K562 (cell line): Measurements from ENCODE around the gene TMEM203. TPM values are rescaled to one million over a fixed set of nuclear protein-coding genes. Genes with fewer than 3 reads are reported as not detected.

Experiments
- BACH1 ChIP-seq: fragments of 200-800 bp; sonication (Bioruptor generic); IDR thresholded peaks from 2 replicates; pipeline ENCODE4 v1.6.1; 2016; ENCODE audit warnings: missing genetic modification characterization, missing compliant biosample characterization
- GTF2F1 ChIP-seq: IDR thresholded peaks from 2 replicates; pipeline ENCODE4 v1.6.1; 2011; ENCODE audit warnings: low read depth, low read length, improper control_type of control experiment
- NEUROD1 ChIP-seq: fragments of 150-350 bp; IDR thresholded peaks from 2 replicates; pipeline ENCODE4 v1.6.1; 2014; ENCODE audit warnings: borderline replicate concordance, low read length, low read depth; ENCODE audit not compliant: partially characterized antibody
- NR3C1 ChIP-seq: sonication (generic); formaldehyde crosslinking; IDR thresholded peaks from 2 replicates; pipeline ENCODE4 v1.8.1; 2022; ENCODE audit warnings: missing genetic modification reagents
- PHF20 ChIP-seq: fragments of 450-650 bp; IDR thresholded peaks from 2 replicates; pipeline ENCODE4 v1.6.1; 2018; ENCODE audit not compliant: partially characterized antibody
- RBFOX2 ChIP-seq: fragments of 200-400 bp; formaldehyde crosslinking; IDR thresholded peaks from 2 replicates; pipeline ENCODE4 v1.6.1; 2017; ENCODE audit warnings: low read depth, mild to moderate bottlenecking, low read length, moderate library complexity
- ZC3H11A ChIP-seq: IDR thresholded peaks from 2 replicates; pipeline ENCODE4 v1.6.1; 2012; ENCODE audit warnings: low read depth, low read length, improper control_type of control experiment
- ZNF224 ChIP-seq: sonication (generic); formaldehyde crosslinking; IDR thresholded peaks from 2 replicates; pipeline ENCODE4 v1.8.0; 2022; ENCODE audit warnings: mild to moderate bottlenecking, missing genetic modification reagents
- ZNF707 ChIP-seq: fragments of 250-450 bp; sonication (Bioruptor Pico); conservative IDR thresholded peaks from 2 replicates; pipeline ENCODE4 v1.8.0; 2022; ENCODE audit warnings: inconsistent platforms, mild to moderate bottlenecking, moderate library complexity
- polyA plus RNA-seq, 8 experiments: library from polyadenylated mRNA; depleted of rRNA in 4 of 8; stranded (reverse) in 5 of 8; unstranded in 3 of 8; fragments of >200 nt; fragmentation: Nextera tagmentation in 2 of 8; fragmentation: Illumina TruSeq in 1 of 8; extraction: Ambion mirVana in 2 of 8; extraction: Trizol in 1 of 8; gene quantifications; 2 replicates each; pipeline versions ENCODE4 v1.2.1 to v1.2.3, GENCODE V29; 2011 to 2014; ENCODE audit warnings: inconsistent platforms in 1 of 8, missing spikeins in 1 of 8
- total RNA-seq, 7 experiments: library from RNA; depleted of rRNA in 6 of 7; stranded (reverse); fragments of >200 nt in 6 of 7; fragmentation: Illumina TruSeq in 2 of 7; extraction: Trizol in 2 of 7; gene quantifications; 2 replicates each; pipeline versions ENCODE4 v1.2.1 to v1.2.3, GENCODE V29; 2011 to 2021; ENCODE audit warnings: low replicate concordance in 1 of 7
- TF ChIP-seq, protein P1 (sequence below): sonication (generic); formaldehyde crosslinking; IDR thresholded peaks from 2 replicates; pipeline ENCODE4 v1.8.1; 2023; ENCODE audit warnings: mild to moderate bottlenecking, missing genetic modification reagents
- TF ChIP-seq, protein P2 (sequence below), 2 experiments: fragments of 450-650 bp; IDR thresholded peaks; 2 replicates each; pipeline ENCODE4 v1.6.1; 2016; ENCODE audit warnings: mild to moderate bottlenecking in 2 of 2, borderline replicate concordance in 1 of 2, low read depth in 1 of 2, moderate library complexity in 1 of 2

Gene TMEM203
- total and polyA plus RNA-seq, 9 of the 15 experiments (the other 6 are each of a cell fraction or from before 2014, with no cell fraction given), result 8.8 to 59.5 (median 37.6) TPM

DNA sequence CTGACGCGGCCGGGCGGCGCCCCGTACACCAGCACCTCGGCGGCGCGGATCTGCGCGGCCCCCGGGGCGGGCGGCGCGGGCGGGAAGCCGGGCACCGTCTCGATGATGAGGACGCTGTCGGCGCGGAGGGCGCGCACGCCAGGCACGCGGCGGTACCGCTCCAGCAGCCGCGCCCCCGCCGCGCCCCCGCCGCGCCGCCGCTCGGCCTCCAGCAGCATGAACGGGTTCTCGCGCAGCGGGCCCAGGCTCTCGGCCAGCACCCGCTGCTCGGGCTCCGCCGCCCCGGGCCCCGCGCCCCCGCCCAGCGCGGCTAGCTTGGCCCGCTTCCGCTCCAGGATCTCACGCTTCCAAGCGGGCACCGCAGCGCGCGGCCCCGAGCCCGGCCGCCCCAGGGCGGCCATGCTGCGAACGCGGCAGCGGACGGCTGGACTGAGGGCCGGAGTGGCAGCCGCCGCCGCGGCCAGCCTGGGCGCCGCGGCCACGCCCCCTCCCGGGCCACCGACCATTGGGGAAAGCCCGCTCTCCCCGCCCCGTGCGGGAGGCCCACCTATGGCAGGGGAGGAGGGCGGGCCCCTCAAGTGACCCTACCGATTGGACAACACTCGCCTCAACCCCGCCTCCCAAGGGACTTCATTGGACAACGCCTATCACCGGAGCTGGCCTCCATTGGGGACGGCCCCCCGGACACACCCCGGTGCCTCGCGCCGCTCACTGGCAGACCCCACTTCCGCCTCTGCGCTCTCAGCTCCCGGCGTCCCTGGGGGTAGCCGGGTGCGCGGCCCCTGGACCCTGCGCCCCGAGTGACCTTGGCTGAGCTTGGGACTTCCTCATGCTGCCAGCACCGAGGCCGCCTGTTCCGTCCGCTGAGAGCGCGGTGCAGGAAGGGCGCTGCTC is 4.9 kb downstream of the TMEM203 start, which contains the start of gene TPRN (continued):
- TF ChIP-seq ZNF224 (CRISPR knock-in tag), result no peak
- peak; percentile 82 for TF ChIP-seq PHF20
- TF ChIP-seq ZNF707 (CRISPR knock-in tag), result no peak
- peak; percentile 93 for TF ChIP-seq RBFOX2
- TF ChIP-seq, protein P1, sequence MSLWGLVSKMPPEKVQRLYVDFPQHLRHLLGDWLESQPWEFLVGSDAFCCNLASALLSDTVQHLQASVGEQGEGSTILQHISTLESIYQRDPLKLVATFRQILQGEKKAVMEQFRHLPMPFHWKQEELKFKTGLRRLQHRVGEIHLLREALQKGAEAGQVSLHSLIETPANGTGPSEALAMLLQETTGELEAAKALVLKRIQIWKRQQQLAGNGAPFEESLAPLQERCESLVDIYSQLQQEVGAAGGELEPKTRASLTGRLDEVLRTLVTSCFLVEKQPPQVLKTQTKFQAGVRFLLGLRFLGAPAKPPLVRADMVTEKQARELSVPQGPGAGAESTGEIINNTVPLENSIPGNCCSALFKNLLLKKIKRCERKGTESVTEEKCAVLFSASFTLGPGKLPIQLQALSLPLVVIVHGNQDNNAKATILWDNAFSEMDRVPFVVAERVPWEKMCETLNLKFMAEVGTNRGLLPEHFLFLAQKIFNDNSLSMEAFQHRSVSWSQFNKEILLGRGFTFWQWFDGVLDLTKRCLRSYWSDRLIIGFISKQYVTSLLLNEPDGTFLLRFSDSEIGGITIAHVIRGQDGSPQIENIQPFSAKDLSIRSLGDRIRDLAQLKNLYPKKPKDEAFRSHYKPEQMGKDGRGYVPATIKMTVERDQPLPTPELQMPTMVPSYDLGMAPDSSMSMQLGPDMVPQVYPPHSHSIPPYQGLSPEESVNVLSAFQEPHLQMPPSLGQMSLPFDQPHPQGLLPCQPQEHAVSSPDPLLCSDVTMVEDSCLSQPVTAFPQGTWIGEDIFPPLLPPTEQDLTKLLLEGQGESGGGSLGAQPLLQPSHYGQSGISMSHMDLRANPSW (CRISPR knock-in tag), result no peak; the same call in 1 of the 2 replicates
- TF ChIP-seq NEUROD1, result peak; percentile 94
- no peak for TF ChIP-seq BACH1 (tag)
- TF ChIP-seq, protein P2, sequence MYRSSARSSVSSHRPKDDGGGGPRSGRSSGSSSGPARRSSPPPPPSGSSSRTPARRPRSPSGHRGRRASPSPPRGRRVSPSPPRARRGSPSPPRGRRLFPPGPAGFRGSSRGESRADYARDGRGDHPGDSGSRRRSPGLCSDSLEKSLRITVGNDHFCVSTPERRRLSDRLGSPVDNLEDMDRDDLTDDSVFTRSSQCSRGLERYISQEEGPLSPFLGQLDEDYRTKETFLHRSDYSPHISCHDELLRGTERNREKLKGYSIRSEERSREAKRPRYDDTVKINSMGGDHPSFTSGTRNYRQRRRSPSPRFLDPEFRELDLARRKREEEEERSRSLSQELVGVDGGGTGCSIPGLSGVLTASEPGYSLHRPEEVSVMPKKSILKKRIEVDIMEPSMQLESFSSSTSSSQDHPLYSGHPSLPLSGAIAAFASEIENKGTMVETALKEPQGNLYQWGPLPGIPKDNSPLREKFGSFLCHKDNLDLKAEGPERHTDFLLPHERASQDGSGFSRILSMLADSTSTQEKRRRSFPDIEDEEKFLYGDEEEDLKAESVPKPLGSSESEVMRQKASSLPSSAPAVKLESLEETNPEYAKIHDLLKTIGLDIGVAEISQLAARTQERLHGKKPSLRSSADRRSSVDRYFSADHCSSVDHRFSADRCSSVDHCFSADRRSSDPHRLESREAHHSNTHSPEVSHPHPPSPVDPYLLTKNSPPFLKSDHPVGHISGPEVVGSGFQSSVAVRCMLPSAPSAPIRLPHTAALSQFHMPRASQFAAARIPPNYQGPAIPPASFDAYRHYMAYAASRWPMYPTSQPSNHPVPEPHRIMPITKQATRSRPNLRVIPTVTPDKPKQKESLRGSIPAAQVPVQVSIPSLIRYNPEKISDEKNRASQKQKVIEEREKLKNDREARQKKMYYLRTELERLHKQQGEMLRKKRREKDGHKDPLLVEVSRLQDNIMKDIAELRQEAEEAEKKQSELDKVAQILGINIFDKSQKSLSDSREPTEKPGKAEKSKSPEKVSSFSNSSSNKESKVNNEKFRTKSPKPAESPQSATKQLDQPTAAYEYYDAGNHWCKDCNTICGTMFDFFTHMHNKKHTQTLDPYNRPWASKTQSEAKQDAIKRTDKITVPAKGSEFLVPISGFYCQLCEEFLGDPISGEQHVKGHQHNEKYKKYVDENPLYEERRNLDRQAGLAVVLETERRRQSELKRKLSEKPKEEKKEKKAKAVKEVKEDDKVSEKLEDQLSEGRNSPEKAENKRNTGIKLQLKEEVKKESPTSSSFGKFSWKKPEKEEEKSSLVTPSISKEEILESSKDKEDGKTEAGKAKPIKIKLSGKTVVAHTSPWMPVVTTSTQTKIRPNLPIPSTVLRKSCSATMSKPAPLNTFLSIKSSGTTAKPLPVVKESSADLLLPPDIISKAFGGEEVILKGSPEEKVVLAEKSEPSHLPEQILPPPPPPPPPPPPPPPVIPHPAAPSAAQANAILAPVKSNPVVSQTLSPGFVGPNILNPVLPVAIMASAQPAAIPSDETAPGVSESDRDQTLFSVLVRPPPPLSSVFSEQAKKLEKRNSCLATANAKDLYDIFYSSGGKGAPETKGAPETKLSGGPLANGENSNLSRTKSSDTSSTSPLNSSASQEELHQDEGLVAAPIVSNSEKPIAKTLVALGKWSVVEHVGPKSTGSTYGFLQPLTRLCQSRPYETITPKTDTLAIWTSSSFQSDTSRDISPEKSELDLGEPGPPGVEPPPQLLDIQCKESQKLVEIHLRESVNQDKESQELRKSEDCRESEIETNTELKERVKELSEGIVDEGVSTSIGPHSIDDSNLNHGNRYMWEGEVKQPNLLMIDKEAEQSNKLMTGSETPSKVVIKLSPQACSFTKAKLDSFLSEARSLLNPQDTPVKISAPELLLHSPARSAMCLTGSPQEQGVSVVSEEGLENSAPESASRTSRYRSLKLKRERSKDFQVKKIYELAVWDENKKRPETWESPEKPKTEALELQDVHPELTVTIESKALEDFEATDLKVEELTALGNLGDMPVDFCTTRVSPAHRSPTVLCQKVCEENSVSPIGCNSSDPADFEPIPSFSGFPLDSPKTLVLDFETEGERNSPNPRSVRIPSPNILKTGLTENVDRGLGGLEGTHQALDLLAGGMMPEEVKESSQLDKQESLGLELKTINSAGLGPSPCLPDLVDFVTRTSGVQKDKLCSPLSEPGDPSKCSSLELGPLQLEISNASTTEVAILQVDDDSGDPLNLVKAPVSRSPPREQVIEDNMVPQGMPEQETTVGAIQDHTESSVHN (IDR thresholded peaks at IDR 0.05; ENCODE audit: borderline replicate concordance in 1 of 2, low read depth in 1 of 2), result no peak
- peak; percentile 51; the same call in 1 of the 2 replicates for TF ChIP-seq GTF2F1
- TF ChIP-seq ZC3H11A, result no peak
- TF ChIP-seq NR3C1, result no peak
